Measurements from ENCODE around the gene WFIKKN2.
"Not testable (repeated sequence)": the region's sequence is repeated elsewhere in the genome, so short reads cannot be mapped to it uniquely, and the experiment has no call there.

WFIKKN2 gene

DNA sequence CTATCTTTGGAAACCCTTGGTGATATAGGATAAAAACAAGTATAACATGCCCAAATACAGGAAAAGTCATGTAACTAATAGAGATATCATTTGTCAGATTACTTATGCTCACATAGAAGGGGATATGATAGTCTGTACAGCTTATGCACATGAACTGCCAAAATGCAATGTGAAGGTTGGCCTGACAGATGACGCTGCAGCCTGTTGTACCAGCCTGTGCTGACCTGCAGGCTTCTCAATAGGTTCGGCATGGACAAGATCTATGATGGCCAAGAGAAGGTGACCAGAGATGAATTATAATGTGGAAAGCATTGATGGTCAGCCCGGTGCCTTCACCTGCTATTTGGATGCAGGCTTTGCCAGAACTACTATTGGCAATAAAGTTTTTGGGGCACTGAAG lies 12.7 kb downstream of the WFIKKN2 start:
- Histone ChIP-seq H3K9me3 (ENCODE audit: control insufficient read depth, insufficient read depth, low read length) (no peaks in the 10 kb centered on the region), H3K9ac (ENCODE audit: low read depth, low read length) (no peak overlapping the region), H3K27me3 (ENCODE audit: control insufficient read depth, insufficient read depth, low read length) (no peaks in the 10 kb centered on the region), H3K36me3 (ENCODE audit: control insufficient read depth, insufficient read depth, low read length) (no peaks in the 10 kb centered on the region), H3K4me3 (ENCODE audit: low read depth, low read length) (no peak overlapping the region), H3K4me1 (ENCODE audit: control insufficient read depth, insufficient read depth, low read length) (no peaks in the 10 kb centered on the region)

DNA sequence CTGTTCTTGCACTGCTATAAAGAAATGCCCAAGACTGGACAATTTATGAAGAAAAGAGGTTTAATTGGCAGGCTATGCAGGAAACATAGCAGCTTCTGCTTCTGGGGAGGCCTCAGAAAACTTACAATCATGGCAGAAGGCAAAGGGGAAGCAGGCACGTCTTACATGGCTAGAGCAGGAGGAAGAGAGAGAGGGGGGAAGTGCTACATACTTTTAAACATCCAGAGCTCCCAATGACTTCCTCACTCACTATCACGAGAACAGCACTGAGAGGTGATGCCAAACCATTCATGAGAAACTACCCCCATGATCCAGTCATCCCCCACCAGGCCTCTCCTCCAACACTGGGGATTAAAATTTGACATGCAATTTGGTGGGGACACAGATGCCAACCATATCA lies 13.3 kb downstream of the WFIKKN2 start:
- no peaks in the 10 kb centered on the region for H3K27me3 ChIP-seq (ENCODE audit: control insufficient read depth, insufficient read depth, low read length)
- no peaks in the 10 kb centered on the region for H3K36me3 ChIP-seq (ENCODE audit: control insufficient read depth, insufficient read depth, low read length)
- no peak overlapping the region for H3K4me3 ChIP-seq (ENCODE audit: low read depth, low read length)
- no peak overlapping the region for H3K9ac ChIP-seq (ENCODE audit: low read depth, low read length)
- no peaks in the 10 kb centered on the region for H3K4me1 ChIP-seq (ENCODE audit: control insufficient read depth, insufficient read depth, low read length)
- H3K9me3 ChIP-seq (ENCODE audit: control insufficient read depth, insufficient read depth, low read length), result no peaks in the 10 kb centered on the region

DNA sequence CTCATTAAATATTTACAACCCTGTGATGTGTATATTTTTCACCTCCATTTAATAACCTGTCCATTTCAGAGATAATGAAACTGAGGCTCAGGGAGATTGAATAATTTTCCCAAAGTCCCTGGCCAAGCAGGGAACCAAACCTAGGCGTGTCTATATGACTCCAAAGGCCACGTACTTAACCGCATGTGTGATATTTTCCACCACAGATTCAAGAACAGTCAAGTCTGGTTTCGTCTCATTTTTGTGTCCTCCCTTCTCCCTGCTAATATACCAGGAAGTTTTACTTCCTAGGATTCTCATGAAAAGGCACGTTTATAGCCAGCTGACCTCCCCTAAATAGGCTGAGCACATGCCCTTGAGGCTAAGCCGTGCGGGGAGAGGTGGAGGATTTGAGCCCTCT lies 15.3 kb downstream of the WFIKKN2 start:
- Histone ChIP-seq H3K9ac (ENCODE audit: low read depth, low read length) (no peak overlapping the region), H3K9me3 (ENCODE audit: control insufficient read depth, insufficient read depth, low read length) (no peaks in the 10 kb centered on the region), H3K4me1 (ENCODE audit: control insufficient read depth, insufficient read depth, low read length) (no peaks in the 10 kb centered on the region), H3K36me3 (ENCODE audit: control insufficient read depth, insufficient read depth, low read length) (no peaks in the 10 kb centered on the region), H3K27me3 (ENCODE audit: control insufficient read depth, insufficient read depth, low read length) (no peaks in the 10 kb centered on the region), H3K4me3 (ENCODE audit: low read depth, low read length) (no peak overlapping the region)

DNA sequence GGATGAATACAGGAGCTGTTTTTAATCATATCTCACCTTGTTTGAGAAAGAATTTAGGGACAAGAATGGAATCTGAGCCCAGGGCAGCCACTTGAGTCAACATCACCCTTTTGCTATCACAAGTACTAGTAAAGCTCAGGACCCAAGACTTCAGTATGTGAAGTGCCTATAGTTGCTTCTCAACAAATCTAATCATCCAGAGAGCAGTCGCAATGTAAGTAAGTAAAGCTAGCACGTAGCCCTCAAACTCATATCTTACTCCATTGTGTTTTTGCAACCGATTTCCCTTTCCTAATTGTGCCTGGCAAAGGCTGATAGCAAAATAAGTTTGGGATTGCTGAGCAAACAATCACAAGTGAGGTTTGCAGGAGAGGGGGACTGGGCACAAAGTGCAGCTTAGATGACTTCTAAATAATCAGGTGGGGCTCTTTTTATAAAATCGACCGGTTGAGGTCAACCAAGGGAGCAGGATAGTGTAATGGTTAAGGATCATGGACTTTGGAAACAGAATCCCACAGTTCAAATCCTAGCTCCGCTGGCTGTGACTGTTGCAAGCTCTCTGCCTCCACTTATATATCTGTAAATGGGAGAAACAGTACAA lies 17.7 kb downstream of the WFIKKN2 start:
- Histone ChIP-seq H3K9me3 (ENCODE audit: control insufficient read depth, insufficient read depth, low read length) (no peaks in the 10 kb centered on the region), H3K4me3 (ENCODE audit: low read depth, low read length) (no peak overlapping the region), H3K27me3 (ENCODE audit: control insufficient read depth, insufficient read depth, low read length) (no peaks in the 10 kb centered on the region), H3K9ac (ENCODE audit: low read depth, low read length) (no peak overlapping the region), H3K4me1 (ENCODE audit: control insufficient read depth, insufficient read depth, low read length) (no peaks in the 10 kb centered on the region), H3K36me3 (ENCODE audit: control insufficient read depth, insufficient read depth, low read length) (no peaks in the 10 kb centered on the region)

DNA sequence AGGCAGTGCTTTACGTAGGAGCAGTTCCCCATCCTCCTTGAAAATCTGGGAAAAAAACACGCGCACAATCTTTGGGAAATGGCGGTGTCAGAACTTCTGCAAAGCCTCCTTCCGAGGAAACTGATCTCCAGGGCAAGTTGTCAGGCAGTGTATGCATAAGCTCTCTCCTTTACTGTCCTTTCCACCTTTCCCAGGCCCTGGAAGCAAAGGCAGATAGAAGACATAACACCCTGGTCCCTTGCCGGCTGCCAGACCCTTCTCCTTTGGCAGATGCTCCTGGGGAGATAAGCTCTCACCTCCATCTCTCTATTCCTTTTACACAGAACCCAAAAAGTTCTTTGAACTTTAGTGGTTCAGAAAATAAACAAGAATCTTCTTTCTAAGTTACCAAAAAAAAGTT lies 18.4 kb downstream of the WFIKKN2 start:
- Histone ChIP-seq H3K9ac (ENCODE audit: low read depth, low read length) (no peak overlapping the region), H3K36me3 (ENCODE audit: control insufficient read depth, insufficient read depth, low read length) (no peaks in the 10 kb centered on the region), H3K9me3 (ENCODE audit: control insufficient read depth, insufficient read depth, low read length) (no peaks in the 10 kb centered on the region), H3K4me1 (ENCODE audit: control insufficient read depth, insufficient read depth, low read length) (no peaks in the 10 kb centered on the region), H3K4me3 (ENCODE audit: low read depth, low read length) (no peak overlapping the region), H3K27me3 (ENCODE audit: control insufficient read depth, insufficient read depth, low read length) (no peaks in the 10 kb centered on the region)

DNA sequence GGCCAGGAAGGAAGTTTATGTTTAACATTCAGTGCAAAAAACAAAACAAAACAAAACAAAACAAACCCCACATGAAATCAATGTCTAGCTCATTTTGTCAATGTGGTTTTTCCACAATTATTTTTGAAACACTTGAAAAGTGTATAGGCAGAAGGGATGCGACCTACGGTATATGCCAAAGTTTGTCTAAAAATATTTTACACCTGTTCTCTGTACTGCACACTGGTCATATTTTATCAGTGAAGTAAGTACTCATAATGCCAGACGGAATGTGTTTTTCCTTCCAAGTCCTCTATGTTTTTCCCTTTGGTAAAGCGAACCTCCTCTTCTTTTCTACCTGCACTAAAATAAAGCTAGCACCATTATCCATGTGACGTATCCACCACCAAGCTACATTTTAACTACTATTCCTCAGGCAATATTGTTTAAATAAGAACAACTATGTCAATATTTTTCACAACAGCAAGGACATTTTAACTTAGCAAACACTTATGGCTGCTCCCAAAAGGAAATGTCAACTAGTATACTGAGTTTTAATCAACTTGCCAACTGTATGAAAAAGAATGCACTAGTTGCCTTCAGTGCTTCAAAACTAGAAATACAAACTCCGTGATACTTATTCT lies 20.4 kb downstream of the WFIKKN2 start:
- H3K9me3 ChIP-seq (ENCODE audit: control insufficient read depth, insufficient read depth, low read length), result no peaks in the 10 kb centered on the region
- no peak overlapping the region for H3K9ac ChIP-seq (ENCODE audit: low read depth, low read length)
- H3K27me3 ChIP-seq (ENCODE audit: control insufficient read depth, insufficient read depth, low read length), result no peaks in the 10 kb centered on the region
- H3K36me3 ChIP-seq (ENCODE audit: control insufficient read depth, insufficient read depth, low read length), result no peaks in the 10 kb centered on the region
- H3K4me1 ChIP-seq (ENCODE audit: control insufficient read depth, insufficient read depth, low read length), result no peaks in the 10 kb centered on the region
- H3K4me3 ChIP-seq (ENCODE audit: low read depth, low read length), result no peak overlapping the region

DNA sequence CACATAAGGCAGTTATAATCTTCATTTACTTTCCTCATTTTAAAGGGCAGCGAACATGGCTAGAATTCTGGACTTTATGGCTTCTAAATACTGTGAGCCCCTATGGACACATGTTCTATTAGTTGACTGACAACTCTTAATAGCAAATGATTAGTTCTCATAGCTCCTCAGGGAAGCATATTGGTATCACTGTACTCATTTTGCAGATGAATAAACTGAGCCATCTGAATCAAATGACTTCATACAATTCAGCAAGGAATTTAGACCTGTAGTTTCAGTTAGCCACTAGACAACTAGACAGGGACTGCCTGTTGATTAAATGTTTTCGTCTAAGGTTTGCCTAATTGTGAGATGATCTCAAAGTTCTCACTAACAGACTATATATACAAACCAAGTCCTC lies 21.0 kb downstream of the WFIKKN2 start:
- Histone ChIP-seq H3K36me3 (ENCODE audit: control insufficient read depth, insufficient read depth, low read length) (no peaks in the 10 kb centered on the region), H3K9ac (ENCODE audit: low read depth, low read length) (no peak overlapping the region), H3K27me3 (ENCODE audit: control insufficient read depth, insufficient read depth, low read length) (no peaks in the 10 kb centered on the region), H3K4me1 (ENCODE audit: control insufficient read depth, insufficient read depth, low read length) (no peaks in the 10 kb centered on the region), H3K9me3 (ENCODE audit: control insufficient read depth, insufficient read depth, low read length) (no peaks in the 10 kb centered on the region), H3K4me3 (ENCODE audit: low read depth, low read length) (no peak overlapping the region)

DNA sequence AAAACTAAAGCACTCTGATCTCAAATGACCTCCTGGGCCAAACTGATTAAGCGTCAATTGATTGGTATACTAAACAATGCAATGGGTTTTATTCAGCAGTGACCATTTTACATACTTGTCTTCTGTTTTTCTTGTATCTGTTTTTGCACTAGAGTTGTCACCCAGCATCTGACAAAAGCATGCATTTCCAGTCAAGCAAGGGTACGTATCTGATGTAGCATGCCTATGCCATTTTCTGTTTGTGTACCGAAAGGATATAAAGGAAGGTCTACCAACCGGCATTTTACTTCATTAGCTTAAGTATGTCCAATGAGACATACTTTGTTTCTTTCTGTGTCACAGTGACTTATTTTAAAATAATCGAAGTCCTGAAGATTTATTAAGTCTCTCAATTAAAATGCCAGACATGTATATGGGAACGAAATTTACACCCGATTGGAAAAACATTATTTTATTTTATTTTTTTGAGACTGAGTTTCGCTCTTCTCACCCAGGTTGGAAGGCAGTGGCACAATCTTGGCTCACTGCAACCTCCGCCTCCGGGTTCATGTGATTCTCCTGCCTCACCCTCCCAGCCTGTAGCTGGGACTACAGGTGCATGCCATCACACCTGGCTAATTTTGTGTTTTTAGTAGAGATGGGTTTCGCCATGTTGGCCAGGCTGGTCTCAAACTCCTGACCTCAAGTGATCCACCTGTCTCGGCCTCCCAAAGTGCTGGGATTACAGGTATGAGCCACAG lies 23.3 kb downstream of the WFIKKN2 start:
- Histone ChIP-seq H3K4me3 (ENCODE audit: low read depth, low read length) (no peak overlapping the region), H3K27me3 (ENCODE audit: control insufficient read depth, insufficient read depth, low read length) (no peaks in the 10 kb centered on the region), H3K9ac (ENCODE audit: low read depth, low read length) (no peak overlapping the region), H3K9me3 (ENCODE audit: control insufficient read depth, insufficient read depth, low read length) (no peaks in the 10 kb centered on the region), H3K36me3 (ENCODE audit: control insufficient read depth, insufficient read depth, low read length) (peaks cover 2% of the 10 kb centered on the region), H3K4me1 (ENCODE audit: control insufficient read depth, insufficient read depth, low read length) (no peaks in the 10 kb centered on the region)

DNA sequence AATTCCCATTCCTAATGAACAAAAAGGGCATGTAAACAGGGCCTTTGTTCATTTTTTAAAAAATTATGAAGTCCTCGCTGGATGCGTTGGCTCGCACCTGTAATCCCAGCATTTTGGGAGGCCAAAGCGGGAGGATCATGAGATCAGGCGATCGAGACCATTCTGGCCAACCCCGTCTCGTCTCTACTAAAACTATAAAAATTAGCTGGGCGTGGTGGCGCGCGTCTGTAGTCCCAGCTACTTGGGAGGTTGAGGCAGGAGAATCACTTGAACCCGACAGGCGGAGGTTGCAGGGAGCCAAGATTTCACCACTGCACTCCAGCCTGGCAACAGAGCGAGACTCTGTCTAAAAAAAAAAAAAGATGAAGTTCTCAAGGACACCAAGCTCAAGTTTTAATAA lies 24.3 kb downstream of the WFIKKN2 start:
- H3K9me3 ChIP-seq (ENCODE audit: control insufficient read depth, insufficient read depth, low read length); H3K4me3 ChIP-seq (ENCODE audit: low read depth, low read length); H3K4me1 ChIP-seq (ENCODE audit: control insufficient read depth, insufficient read depth, low read length); H3K9ac ChIP-seq (ENCODE audit: low read depth, low read length); H3K27me3 ChIP-seq (ENCODE audit: control insufficient read depth, insufficient read depth, low read length); H3K36me3 ChIP-seq (ENCODE audit: control insufficient read depth, insufficient read depth, low read length): not testable (repeated sequence)

DNA sequence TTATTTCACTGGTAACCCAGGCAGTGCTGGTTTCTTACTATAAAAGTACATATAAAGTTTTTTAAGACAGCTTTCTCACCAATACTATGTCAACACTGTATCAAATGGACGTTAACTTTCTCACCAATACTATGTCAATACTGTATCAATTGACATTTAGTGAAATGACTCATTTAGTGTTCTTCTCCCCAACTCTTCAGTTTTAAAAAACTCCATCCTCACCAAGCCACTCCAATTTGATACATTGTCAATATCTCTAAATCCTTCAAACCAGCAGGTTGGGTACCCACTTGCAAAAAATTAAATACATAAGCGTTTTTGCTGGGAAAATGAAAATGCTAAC lies 25.9 kb downstream of the WFIKKN2 start:
- H3K27me3 ChIP-seq (ENCODE audit: control insufficient read depth, insufficient read depth, low read length), result no peaks in the 10 kb centered on the region
- H3K4me1 ChIP-seq (ENCODE audit: control insufficient read depth, insufficient read depth, low read length), result no peaks in the 10 kb centered on the region
- H3K9me3 ChIP-seq (ENCODE audit: control insufficient read depth, insufficient read depth, low read length), result no peaks in the 10 kb centered on the region
- no peak overlapping the region for H3K9ac ChIP-seq (ENCODE audit: low read depth, low read length)
- peaks cover 2% of the 10 kb centered on the region for H3K36me3 ChIP-seq (ENCODE audit: control insufficient read depth, insufficient read depth, low read length)
- no peak overlapping the region for H3K4me3 ChIP-seq (ENCODE audit: low read depth, low read length)

DNA sequence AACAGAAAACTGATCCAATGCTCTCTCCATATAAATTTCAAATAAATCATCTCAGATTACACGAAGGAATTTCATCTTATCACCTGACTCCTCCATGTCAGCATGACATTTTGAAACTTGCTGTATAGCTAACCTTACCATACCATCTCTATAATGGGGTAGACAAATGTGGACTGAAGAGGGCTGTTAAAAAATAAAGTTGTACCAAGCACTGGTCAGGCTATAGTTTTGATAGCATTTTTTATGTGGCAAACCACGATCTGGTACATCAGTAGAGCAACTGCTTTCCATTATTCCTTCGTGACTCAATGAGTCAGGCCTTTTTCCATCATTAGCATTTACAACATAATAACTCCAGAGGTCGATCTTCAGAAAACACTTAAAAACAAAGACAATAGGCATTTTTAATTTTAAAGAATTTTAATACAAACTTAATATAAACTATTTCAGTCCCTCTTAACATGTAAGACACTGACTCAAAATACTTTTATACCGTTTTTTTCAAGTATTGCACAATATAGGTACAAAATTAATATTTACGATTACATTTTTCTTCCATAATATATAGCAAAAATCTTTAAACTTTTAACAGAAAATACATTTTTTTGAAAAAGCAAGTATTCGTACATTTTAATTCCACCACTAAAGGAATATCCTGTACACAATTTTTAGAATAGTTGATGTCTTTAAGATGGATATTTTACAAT lies 26.6 kb downstream of the WFIKKN2 start:
- Histone ChIP-seq H3K27me3 (ENCODE audit: control insufficient read depth, insufficient read depth, low read length) (no peaks in the 10 kb centered on the region), H3K4me3 (ENCODE audit: low read depth, low read length) (no peak overlapping the region), H3K4me1 (ENCODE audit: control insufficient read depth, insufficient read depth, low read length) (no peaks in the 10 kb centered on the region)

More for the DNA sequence above, 26.6 kb downstream of the WFIKKN2 start:
- Histone ChIP-seq H3K9ac (ENCODE audit: low read depth, low read length) (no peak overlapping the region), H3K9me3 (ENCODE audit: control insufficient read depth, insufficient read depth, low read length) (no peaks in the 10 kb centered on the region), H3K36me3 (ENCODE audit: control insufficient read depth, insufficient read depth, low read length) (peaks cover 2% of the 10 kb centered on the region)

Data from iPS-15b (cell line).